ENCODE results near the gene SEMA7A.

GRCh38 chr15:74400915-74401757 is 32.6 kb downstream of the SEMA7A start:
- TF ChIP-seq POLR2A (IDR thresholded peaks at IDR 0.05; ENCODE audit: extremely low read depth, insufficient read length): no peak
- TF ChIP-seq, protein P1, sequence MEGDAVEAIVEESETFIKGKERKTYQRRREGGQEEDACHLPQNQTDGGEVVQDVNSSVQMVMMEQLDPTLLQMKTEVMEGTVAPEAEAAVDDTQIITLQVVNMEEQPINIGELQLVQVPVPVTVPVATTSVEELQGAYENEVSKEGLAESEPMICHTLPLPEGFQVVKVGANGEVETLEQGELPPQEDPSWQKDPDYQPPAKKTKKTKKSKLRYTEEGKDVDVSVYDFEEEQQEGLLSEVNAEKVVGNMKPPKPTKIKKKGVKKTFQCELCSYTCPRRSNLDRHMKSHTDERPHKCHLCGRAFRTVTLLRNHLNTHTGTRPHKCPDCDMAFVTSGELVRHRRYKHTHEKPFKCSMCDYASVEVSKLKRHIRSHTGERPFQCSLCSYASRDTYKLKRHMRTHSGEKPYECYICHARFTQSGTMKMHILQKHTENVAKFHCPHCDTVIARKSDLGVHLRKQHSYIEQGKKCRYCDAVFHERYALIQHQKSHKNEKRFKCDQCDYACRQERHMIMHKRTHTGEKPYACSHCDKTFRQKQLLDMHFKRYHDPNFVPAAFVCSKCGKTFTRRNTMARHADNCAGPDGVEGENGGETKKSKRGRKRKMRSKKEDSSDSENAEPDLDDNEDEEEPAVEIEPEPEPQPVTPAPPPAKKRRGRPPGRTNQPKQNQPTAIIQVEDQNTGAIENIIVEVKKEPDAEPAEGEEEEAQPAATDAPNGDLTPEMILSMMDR (IDR thresholded peaks at IDR 0.05; ENCODE audit: low read depth, low read length): no peak
- TF ChIP-seq, protein P2, sequence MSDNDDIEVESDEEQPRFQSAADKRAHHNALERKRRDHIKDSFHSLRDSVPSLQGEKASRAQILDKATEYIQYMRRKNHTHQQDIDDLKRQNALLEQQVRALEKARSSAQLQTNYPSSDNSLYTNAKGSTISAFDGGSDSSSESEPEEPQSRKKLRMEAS (IDR thresholded peaks at IDR 0.05; ENCODE audit: low read depth, low read length): no peak
- no peak for TF ChIP-seq MYC (IDR thresholded peaks at IDR 0.05; ENCODE audit: low read depth, low read length)
